ENCODE measurements around the gene UBE2O.

Gene UBE2O

DNA sequence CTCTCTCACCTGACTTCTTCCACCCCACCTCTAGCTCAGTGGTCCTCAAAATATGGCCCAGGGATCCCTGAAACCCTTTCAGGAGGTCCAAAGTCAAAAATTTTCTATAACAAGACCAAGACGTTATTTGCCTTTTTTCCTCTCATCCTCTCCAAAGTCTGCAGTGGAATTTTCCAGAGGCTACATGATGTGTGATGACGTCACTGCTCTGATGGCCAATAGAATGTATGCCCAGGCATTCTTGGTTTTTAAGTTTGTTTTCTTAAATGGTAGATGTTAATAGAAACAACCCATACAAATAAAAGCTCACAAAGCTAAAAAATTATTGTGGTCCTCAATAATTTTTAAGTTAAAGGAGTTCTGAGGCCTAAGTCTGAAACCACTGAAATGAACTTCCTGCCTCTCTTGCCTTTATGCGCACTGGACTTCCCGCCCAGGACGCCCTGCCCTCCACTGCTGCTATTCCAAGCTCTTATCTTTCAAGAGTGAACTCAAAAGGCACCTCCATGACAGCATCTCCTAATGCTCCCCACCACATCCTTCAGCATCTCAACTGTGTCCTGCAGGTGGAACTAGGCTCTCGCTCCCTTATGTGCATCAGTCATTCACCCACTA lies 13.5 kb downstream of the UBE2O start:
- TF ChIP-seq, protein P1, sequence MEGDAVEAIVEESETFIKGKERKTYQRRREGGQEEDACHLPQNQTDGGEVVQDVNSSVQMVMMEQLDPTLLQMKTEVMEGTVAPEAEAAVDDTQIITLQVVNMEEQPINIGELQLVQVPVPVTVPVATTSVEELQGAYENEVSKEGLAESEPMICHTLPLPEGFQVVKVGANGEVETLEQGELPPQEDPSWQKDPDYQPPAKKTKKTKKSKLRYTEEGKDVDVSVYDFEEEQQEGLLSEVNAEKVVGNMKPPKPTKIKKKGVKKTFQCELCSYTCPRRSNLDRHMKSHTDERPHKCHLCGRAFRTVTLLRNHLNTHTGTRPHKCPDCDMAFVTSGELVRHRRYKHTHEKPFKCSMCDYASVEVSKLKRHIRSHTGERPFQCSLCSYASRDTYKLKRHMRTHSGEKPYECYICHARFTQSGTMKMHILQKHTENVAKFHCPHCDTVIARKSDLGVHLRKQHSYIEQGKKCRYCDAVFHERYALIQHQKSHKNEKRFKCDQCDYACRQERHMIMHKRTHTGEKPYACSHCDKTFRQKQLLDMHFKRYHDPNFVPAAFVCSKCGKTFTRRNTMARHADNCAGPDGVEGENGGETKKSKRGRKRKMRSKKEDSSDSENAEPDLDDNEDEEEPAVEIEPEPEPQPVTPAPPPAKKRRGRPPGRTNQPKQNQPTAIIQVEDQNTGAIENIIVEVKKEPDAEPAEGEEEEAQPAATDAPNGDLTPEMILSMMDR (IDR thresholded peaks at IDR 0.05) = no peak
- Histone ChIP-seq H3K9ac (no peak overlapping the region), H3K4me2 (ENCODE audit: low read length) (peak overlapping the region; percentile 24), H3K9me3 (ENCODE audit: control insufficient read depth, low read length) (no peaks in the 10 kb centered on the region), H3K36me3 (ENCODE audit: control insufficient read depth, insufficient read depth, low read length) (no peaks in the 10 kb centered on the region), H3K27me3 (ENCODE audit: control insufficient read depth, insufficient read depth, low read length) (no peaks in the 10 kb centered on the region), H3K4me1 (peaks cover 18% of the 10 kb centered on the region), H3K27ac (peak overlapping the region; percentile 48), H3K4me3 (ENCODE audit: low read depth, low read length) (no peak overlapping the region), H2AFZ (no peak overlapping the region), H3K79me2 (peaks cover 70% of the 10 kb centered on the region)

DNA sequence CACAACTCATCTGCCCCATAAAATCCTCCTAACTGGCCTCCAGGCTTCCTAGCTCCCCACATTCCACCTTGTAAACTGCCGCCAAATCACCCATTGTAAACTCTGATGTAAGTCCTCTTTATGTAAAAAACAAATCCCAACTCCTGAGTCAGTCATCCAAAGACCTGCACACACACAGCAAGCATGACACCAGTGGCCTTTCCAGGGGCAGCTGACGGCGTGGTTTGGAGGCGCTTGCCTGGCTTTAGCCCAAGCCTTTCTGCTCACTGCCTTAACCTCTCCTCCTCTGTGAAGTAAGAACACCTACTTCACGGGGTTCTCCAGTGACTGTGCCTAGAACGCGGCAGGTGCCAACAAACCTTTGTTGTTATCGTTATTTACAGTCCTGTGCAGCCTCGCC lies 14.0 kb downstream of the UBE2O start:
- Histone ChIP-seq H3K27ac (peak overlapping the region; percentile 48), H2AFZ (no peak overlapping the region), H3K9me3 (ENCODE audit: control insufficient read depth, low read length) (no peaks in the 10 kb centered on the region), H3K9ac (no peak overlapping the region), H3K4me1 (peaks cover 18% of the 10 kb centered on the region), H3K4me3 (ENCODE audit: low read depth, low read length) (no peak overlapping the region), H3K36me3 (ENCODE audit: control insufficient read depth, insufficient read depth, low read length) (no peaks in the 10 kb centered on the region), H3K27me3 (ENCODE audit: control insufficient read depth, insufficient read depth, low read length) (no peaks in the 10 kb centered on the region), H3K4me2 (ENCODE audit: low read length) (peak overlapping the region; percentile 24), H3K79me2 (peaks cover 70% of the 10 kb centered on the region)
- TF ChIP-seq, protein P1 (IDR thresholded peaks at IDR 0.05) = no peak

DNA sequence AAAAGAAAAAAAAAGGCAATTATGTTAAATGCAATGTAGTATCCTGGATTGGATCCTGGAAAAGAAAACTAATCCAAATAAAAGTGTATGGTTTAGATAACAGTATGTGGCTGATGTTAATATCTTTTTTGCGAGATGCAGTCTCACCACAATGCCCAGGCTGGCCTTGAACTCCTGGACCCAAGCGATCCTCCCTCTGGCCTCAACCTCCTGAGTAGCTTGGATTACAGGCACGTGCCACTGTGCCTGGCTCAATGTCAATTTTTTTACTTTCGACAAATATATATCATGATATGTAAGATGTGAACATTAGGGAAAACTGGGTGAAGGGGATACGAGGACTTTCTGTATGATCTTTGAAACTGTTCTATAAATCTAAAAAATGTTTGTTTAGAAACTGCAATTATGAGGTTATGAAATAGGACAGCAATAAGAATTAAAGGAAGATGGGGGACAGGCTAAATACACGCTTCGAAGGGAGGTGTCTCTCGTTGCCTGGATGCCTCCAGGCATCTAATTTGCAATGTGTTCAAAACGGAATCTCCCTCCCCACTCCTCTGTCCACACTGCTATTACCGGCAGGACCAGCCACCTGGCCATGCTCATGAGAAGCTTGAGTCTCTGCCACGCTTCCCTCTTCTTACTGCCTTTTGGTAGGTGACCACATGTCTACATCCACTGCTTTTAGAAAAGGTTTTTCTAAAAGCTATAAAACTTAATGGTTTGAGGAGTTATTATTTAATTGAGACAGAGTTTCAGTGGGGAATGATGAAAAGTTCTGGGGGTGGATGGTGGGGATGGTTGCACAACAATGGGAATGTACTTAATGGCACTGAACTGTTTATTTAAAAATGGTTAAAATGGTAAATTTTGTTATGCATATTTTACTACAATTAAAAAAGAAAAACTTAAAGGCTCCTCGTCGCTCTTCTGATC lies 15.2 kb downstream of the UBE2O start:
- peaks cover 18% of the 10 kb centered on the region for H3K4me1 ChIP-seq
- no peak overlapping the region for H3K9ac ChIP-seq
- H3K36me3 ChIP-seq (ENCODE audit: control insufficient read depth, insufficient read depth, low read length) = no peaks in the 10 kb centered on the region
- no peak overlapping the region for H3K4me3 ChIP-seq (ENCODE audit: low read depth, low read length)
- no peak overlapping the region for H2AFZ ChIP-seq
- TF ChIP-seq, protein P1 (IDR thresholded peaks at IDR 0.05) = no peak
- no peaks in the 10 kb centered on the region for H3K9me3 ChIP-seq (ENCODE audit: control insufficient read depth, low read length)
- H3K27me3 ChIP-seq (ENCODE audit: control insufficient read depth, insufficient read depth, low read length) = no peaks in the 10 kb centered on the region
- H3K4me2 ChIP-seq (ENCODE audit: low read length) = no peak overlapping the region
- no peak overlapping the region for H3K27ac ChIP-seq
- peaks cover 73% of the 10 kb centered on the region for H3K79me2 ChIP-seq

- Histone ChIP-seq H2AFZ (no peak overlapping the region), H3K9ac (no peak overlapping the region), H3K4me2 (ENCODE audit: low read length) (no peak overlapping the region), H3K27ac (no peak overlapping the region), H3K9me3 (ENCODE audit: control insufficient read depth, low read length) (no peaks in the 10 kb centered on the region), H3K4me1 (peaks cover 13% of the 10 kb centered on the region), H3K27me3 (ENCODE audit: control insufficient read depth, insufficient read depth, low read length) (no peaks in the 10 kb centered on the region), H3K36me3 (ENCODE audit: control insufficient read depth, insufficient read depth, low read length) (no peaks in the 10 kb centered on the region), H3K79me2 (peaks cover 62% of the 10 kb centered on the region), H3K4me3 (ENCODE audit: low read depth, low read length) (no peak overlapping the region)
- TF ChIP-seq, protein P1 (IDR thresholded peaks at IDR 0.05) = no peak
These were observed 17.2 kb downstream of the UBE2O start for GRCh38 chr17:76435751-76436150.
